ENCODE measurements around the gene RANBP17.

GRCh38 chr5:171315925-171316257 is 454.1 kb downstream of the RANBP17 start:
- TF ChIP-seq, protein P1, sequence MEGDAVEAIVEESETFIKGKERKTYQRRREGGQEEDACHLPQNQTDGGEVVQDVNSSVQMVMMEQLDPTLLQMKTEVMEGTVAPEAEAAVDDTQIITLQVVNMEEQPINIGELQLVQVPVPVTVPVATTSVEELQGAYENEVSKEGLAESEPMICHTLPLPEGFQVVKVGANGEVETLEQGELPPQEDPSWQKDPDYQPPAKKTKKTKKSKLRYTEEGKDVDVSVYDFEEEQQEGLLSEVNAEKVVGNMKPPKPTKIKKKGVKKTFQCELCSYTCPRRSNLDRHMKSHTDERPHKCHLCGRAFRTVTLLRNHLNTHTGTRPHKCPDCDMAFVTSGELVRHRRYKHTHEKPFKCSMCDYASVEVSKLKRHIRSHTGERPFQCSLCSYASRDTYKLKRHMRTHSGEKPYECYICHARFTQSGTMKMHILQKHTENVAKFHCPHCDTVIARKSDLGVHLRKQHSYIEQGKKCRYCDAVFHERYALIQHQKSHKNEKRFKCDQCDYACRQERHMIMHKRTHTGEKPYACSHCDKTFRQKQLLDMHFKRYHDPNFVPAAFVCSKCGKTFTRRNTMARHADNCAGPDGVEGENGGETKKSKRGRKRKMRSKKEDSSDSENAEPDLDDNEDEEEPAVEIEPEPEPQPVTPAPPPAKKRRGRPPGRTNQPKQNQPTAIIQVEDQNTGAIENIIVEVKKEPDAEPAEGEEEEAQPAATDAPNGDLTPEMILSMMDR (IDR thresholded peaks at IDR 0.05; ENCODE audit: low read depth, low read length) = no peak
- no peak for TF ChIP-seq EZH2phosphoT487 (IDR thresholded peaks at IDR 0.05; ENCODE audit: low read depth)

Data from OCI-LY3 (cell line).